Lower leg skin (tissue), 4 donors: ENCODE measurements around the gene TIMM10B. TPM values are rescaled to one million over a fixed set of nuclear protein-coding genes. Genes with fewer than 3 reads are reported as not detected.

Source experiments
- DNase-seq, 2 donors: peaks; one replicate each; pipeline ENCODE4 v3.0.0-alpha.2; 2019; ENCODE audit warnings: low spot score in 2 of 2
- H3K4me3 ChIP-seq: fragments of 200-600 bp; sonication (generic); 2 replicates; pipeline ENCODE4 v1.5.1; 2017; ENCODE audit warnings: mild to moderate bottlenecking, low read depth; ENCODE audit not compliant: poor library complexity, severe bottlenecking
- CTCF ChIP-seq, 3 donors: fragments of 450-650 bp; IDR thresholded peaks; one replicate each; pipeline ENCODE4 v1.5.1; 2016; ENCODE audit warnings: antibody characterized with exemption in 3 of 3, mild to moderate bottlenecking in 3 of 3, moderate library complexity in 2 of 3
- POLR2A ChIP-seq, 2 donors: fragments of 450-650 bp; IDR thresholded peaks; one replicate each; pipeline ENCODE4 v1.6.1; 2016 to 2017; ENCODE audit warnings: antibody characterized with exemption in 2 of 2, mild to moderate bottlenecking in 1 of 2, moderate library complexity in 1 of 2
- WGBS, 2 donors: methylation state at CpG; one replicate each; pipeline ENCODE4 v1.1.5; 2018; 5-methylcytosine and 5-hydroxymethylcytosine counted together
- intact Hi-C: fragments of 100-400 bp; cut with DNase I; formaldehyde crosslinking; loops from one replicate; pipeline ENCODE4 v1.15.0; 2023; ENCODE audit warnings: low total_unique reads
- total RNA-seq, 4 donors: library from RNA; depleted of rRNA; stranded (reverse); fragments of >200 nt; gene quantifications; one replicate each; pipeline ENCODE4 v1.1.0, GENCODE V29; 2016

Gene TIMM10B
- total RNA-seq, 4 donors from 2014 or later = 20.1 to 28.0 (median 21.9) TPM

GRCh38 chr11:6480299-6480914 lies 894 bp upstream of the TIMM10B start:
- TF ChIP-seq POLR2A (IDR thresholded peaks at IDR 0.05) = no peak
- TF ChIP-seq CTCF (IDR thresholded peaks at IDR 0.05) = no peak
- intact Hi-C loops = no loop called here
- DNase-seq = no peak
- 52 to 55% methylated on average over 9 of the region's 9 CpGs for WGBS, 2 donors
- peak overlapping the region; percentile 58 for H3K4me3 ChIP-seq

GRCh38 chr11:6481924-6482275 lies 599 bp downstream of the TIMM10B start:
- TF ChIP-seq CTCF (IDR thresholded peaks at IDR 0.05) (no peak), POLR2A (IDR thresholded peaks at IDR 0.05) (no peak)
- intact Hi-C loops = no loop called here
- 0 to 5% methylated on average over 4 to 8 of the region's 13 CpGs for WGBS, 2 donors

GRCh38 chr11:6482441-6482840 lies 1.1 kb downstream of the TIMM10B start:
- no peak for DNase-seq
- intact Hi-C loops = no loop called here
- H3K4me3 ChIP-seq = no peak overlapping the region
- WGBS, 2 donors = 74 to 81% methylated on average over 4 of the region's 4 CpGs
- TF ChIP-seq POLR2A (IDR thresholded peaks at IDR 0.05) (no peak), CTCF (IDR thresholded peaks at IDR 0.05) (no peak)

More at GRCh38 chr11:6481924-6482275, 599 bp downstream of the TIMM10B start:
- no peak for DNase-seq
- peak overlapping the region; percentile 63 for H3K4me3 ChIP-seq

GRCh38 chr11:6483015-6483414 lies 1.7 kb downstream of the TIMM10B start:
- TF ChIP-seq CTCF (IDR thresholded peaks at IDR 0.05) (no peak), POLR2A (IDR thresholded peaks at IDR 0.05) (no peak)
- intact Hi-C loops = no loop called here
- no peak overlapping the region for H3K4me3 ChIP-seq
- 85 to 89% methylated on average over 6 of the region's 6 CpGs for WGBS, 2 donors
- no peak for DNase-seq

GRCh38 chr11:6485661-6486060 lies 4.4 kb downstream of the TIMM10B start:
- intact Hi-C loops = no loop called here
- no peak for TF ChIP-seq POLR2A (IDR thresholded peaks at IDR 0.05)

GRCh38 chr11:6486256-6486655 lies 5.0 kb downstream of the TIMM10B start:
- 78 to 83% methylated on average over 3 of the region's 3 CpGs for WGBS, 2 donors
- no peak overlapping the region for H3K4me3 ChIP-seq
- TF ChIP-seq POLR2A (IDR thresholded peaks at IDR 0.05) (no peak), CTCF (IDR thresholded peaks at IDR 0.05) (no peak)
- intact Hi-C loops = no loop called here
- DNase-seq = no peak

More at GRCh38 chr11:6485661-6486060, 4.4 kb downstream of the TIMM10B start:
- 77 to 98% methylated on average over 3 of the region's 3 CpGs for WGBS, 2 donors
- no peak overlapping the region for H3K4me3 ChIP-seq
- DNase-seq = no peak
